Mesendoderm (in vitro differentiated cells): Measurements from ENCODE around the gene TWSG1.
"Not testable (repeated sequence)": the region's sequence is repeated elsewhere in the genome, so short reads cannot be mapped to it uniquely, and the experiment has no call there.

Experiments
- DNase-seq: peaks from one replicate; pipeline ENCODE4 v3.0.0; 2013
- H2AK5ac ChIP-seq: 2 replicates; pipeline ENCODE4 v1.6.1; 2013; ENCODE audit warnings: low read length, inconsistent platforms
- H2BK120ac ChIP-seq: 2 replicates; pipeline ENCODE4 v1.6.1; 2013; ENCODE audit warnings: low read depth, mild to moderate bottlenecking, low read length, moderate library complexity, mixed read lengths
- H2BK15ac ChIP-seq: replicated peaks from 2 replicates; pipeline ENCODE4 v1.6.1; 2013; ENCODE audit warnings: low read depth, mild to moderate bottlenecking, moderate library complexity
- H2BK5ac ChIP-seq: 2 replicates; pipeline ENCODE4 v1.6.1; 2013; ENCODE audit warnings: low read length, inconsistent platforms
- H3K18ac ChIP-seq: 2 replicates; pipeline ENCODE4 v1.6.1; 2013; ENCODE audit warnings: mild to moderate bottlenecking, low read length, mixed read lengths
- H3K23ac ChIP-seq: one replicate; pipeline ENCODE4 v1.6.1; 2013; ENCODE audit warnings: low read length
- H3K27ac ChIP-seq: 2 replicates; pipeline ENCODE4 v1.5.1; 2013; ENCODE audit warnings: low read depth, mild to moderate bottlenecking, inconsistent platforms, low read length, moderate library complexity
- H3K27me3 ChIP-seq: 2 replicates; pipeline ENCODE4 v1.6.1; 2013; ENCODE audit warnings: low read length, control low read depth, mild to moderate bottlenecking, inconsistent platforms; ENCODE audit not compliant: insufficient read depth, poor library complexity
- H3K36me3 ChIP-seq: 2 replicates; pipeline ENCODE4 v1.6.1; 2013; ENCODE audit warnings: low read length, inconsistent platforms; ENCODE audit not compliant: control insufficient read depth, insufficient read depth
- H3K4ac ChIP-seq: one replicate; pipeline ENCODE4 v1.6.1; 2013; ENCODE audit warnings: low read depth, mild to moderate bottlenecking, low read length, moderate library complexity
- H3K4me1 ChIP-seq: 2 replicates; pipeline ENCODE4 v1.6.1; 2013; ENCODE audit warnings: low read depth, low read length, inconsistent platforms; ENCODE audit not compliant: control insufficient read depth
- H3K4me2 ChIP-seq: 2 replicates; pipeline ENCODE4 v1.6.1; 2013; ENCODE audit warnings: low read length
- H3K4me3 ChIP-seq: 2 replicates; pipeline ENCODE4 v1.5.1; 2013; ENCODE audit warnings: mild to moderate bottlenecking, low read length
- H3K56ac ChIP-seq: one replicate; pipeline ENCODE4 v1.6.1; 2013; ENCODE audit warnings: low read length
- H3K79me1 ChIP-seq: 2 replicates; pipeline ENCODE4 v1.6.1; 2013; ENCODE audit warnings: low read length, inconsistent platforms
- H3K79me2 ChIP-seq: 2 replicates; pipeline ENCODE4 v1.6.1; 2013; ENCODE audit warnings: mild to moderate bottlenecking, low read length; ENCODE audit not compliant: control insufficient read depth, insufficient read depth
- H3K9ac ChIP-seq: 2 replicates; pipeline ENCODE4 v1.6.1; 2013; ENCODE audit warnings: low read length, inconsistent platforms
- H4K5ac ChIP-seq: one replicate; pipeline ENCODE4 v1.6.1; 2013; ENCODE audit warnings: low read length
- H4K8ac ChIP-seq: one replicate; pipeline ENCODE4 v1.6.1; 2013; ENCODE audit warnings: low read depth, mild to moderate bottlenecking, control low read depth, low read length, moderate library complexity
- WGBS: extraction: QIAGEN DNeasy Blood & Tissue Kit; methylation state at CpG from one replicate; pipeline ENCODE4 v1.1.7; 2013; ENCODE audit warnings: low lambda C conversion rate, missing lambda C conversion rate; ENCODE audit not compliant: insufficient coverage; ENCODE audit errors: extremely low coverage; 5-methylcytosine and 5-hydroxymethylcytosine counted together

Gene TWSG1

GRCh38 chr18:9422816-9423519, 88.4 kb downstream of the TWSG1 start:
- Histone ChIP-seq H3K27me3 (no peaks in the 10 kb centered on the region), H3K27ac (no peak overlapping the region), H3K18ac (no peak overlapping the region), H4K8ac (no peak overlapping the region), H3K79me1 (no peaks in the 10 kb centered on the region), H2BK15ac (no peak overlapping the region), H3K36me3 (no peaks in the 10 kb centered on the region), H3K4ac (no peak overlapping the region), H3K4me2 (no peak overlapping the region), H4K5ac (no peak overlapping the region), H3K4me3 (no peak overlapping the region), H3K56ac (no peak overlapping the region), H3K23ac (no peak overlapping the region), H3K4me1 (no peaks in the 10 kb centered on the region), H2BK5ac (no peak overlapping the region), H2BK120ac (no peak overlapping the region), H3K79me2 (no peaks in the 10 kb centered on the region), H3K9ac (no peak overlapping the region), H2AK5ac (no peak overlapping the region)
- DNase-seq: no peak
- WGBS: no CpG with 5 or more reads among the region's 6 CpGs

DNA sequence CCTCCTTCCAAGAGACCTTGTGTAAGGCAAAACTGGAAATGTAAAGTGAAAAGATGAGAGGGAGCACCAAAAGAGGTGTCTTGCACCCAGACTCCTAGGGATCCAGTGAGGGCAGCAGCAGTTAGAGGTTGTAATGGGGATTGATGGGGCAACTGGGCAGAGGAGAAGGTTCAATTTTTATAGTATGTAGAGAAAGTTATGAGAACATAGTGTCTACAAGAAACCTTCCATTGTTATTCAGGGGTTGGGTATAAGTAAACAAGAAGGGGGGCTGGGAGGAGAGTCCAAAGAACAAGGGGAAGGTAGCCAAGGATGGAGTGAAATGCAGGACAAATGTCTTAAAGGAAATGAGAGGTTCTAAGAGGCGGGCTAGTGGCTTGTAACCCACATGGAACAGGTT, 89.1 kb downstream of the TWSG1 start:
- H3K18ac ChIP-seq, H3K4me2 ChIP-seq, H3K23ac ChIP-seq, H2BK5ac ChIP-seq, H3K27ac ChIP-seq, DNase-seq, H2BK15ac ChIP-seq, H4K5ac ChIP-seq, H3K4me3 ChIP-seq, H3K56ac ChIP-seq, H3K36me3 ChIP-seq, H3K4me1 ChIP-seq, H3K79me2 ChIP-seq, H4K8ac ChIP-seq, H3K27me3 ChIP-seq, H3K4ac ChIP-seq, H3K9ac ChIP-seq, H2AK5ac ChIP-seq, H3K79me1 ChIP-seq, H2BK120ac ChIP-seq: not testable (repeated sequence)
- no CpG with 5 or more reads among the region's 1 CpG for WGBS

- H2BK5ac ChIP-seq, H3K27me3 ChIP-seq, H2AK5ac ChIP-seq, H4K8ac ChIP-seq, H3K79me1 ChIP-seq, H4K5ac ChIP-seq, H3K4me2 ChIP-seq, DNase-seq, H2BK120ac ChIP-seq, H3K27ac ChIP-seq, H3K79me2 ChIP-seq, H3K36me3 ChIP-seq, H3K4me3 ChIP-seq, H2BK15ac ChIP-seq, H3K4ac ChIP-seq, H3K4me1 ChIP-seq, H3K18ac ChIP-seq, H3K23ac ChIP-seq, H3K56ac ChIP-seq, H3K9ac ChIP-seq: not testable (repeated sequence)
- no CpG with 5 or more reads among the region's 5 CpGs for WGBS
Observed at GRCh38 chr18:9424235-9424634, 89.7 kb downstream of the TWSG1 start.

- no peaks in the 10 kb centered on the region for H3K27me3 ChIP-seq
- H3K36me3 ChIP-seq: no peaks in the 10 kb centered on the region
- no peak for DNase-seq
- H3K79me2 ChIP-seq: no peaks in the 10 kb centered on the region
- H3K23ac ChIP-seq: no peak overlapping the region
- H2BK120ac ChIP-seq: no peak overlapping the region
- H3K79me1 ChIP-seq: no peaks in the 10 kb centered on the region
- H3K4me1 ChIP-seq: no peaks in the 10 kb centered on the region
- WGBS: no CpG with 5 or more reads among the region's 7 CpGs
- H2BK5ac ChIP-seq: no peak overlapping the region
- H3K4ac ChIP-seq: no peak overlapping the region
- H3K56ac ChIP-seq: no peak overlapping the region
- H3K27ac ChIP-seq: no peak overlapping the region
- no peak overlapping the region for H4K5ac ChIP-seq
- H3K18ac ChIP-seq: no peak overlapping the region
- no peak overlapping the region for H3K9ac ChIP-seq
- no peak overlapping the region for H4K8ac ChIP-seq
- H2AK5ac ChIP-seq: no peak overlapping the region
- no peak overlapping the region for H2BK15ac ChIP-seq
- H3K4me3 ChIP-seq: no peak overlapping the region
- H3K4me2 ChIP-seq: no peak overlapping the region
Observed at GRCh38 chr18:9426753-9427152, 92.2 kb downstream of the TWSG1 start.

DNA sequence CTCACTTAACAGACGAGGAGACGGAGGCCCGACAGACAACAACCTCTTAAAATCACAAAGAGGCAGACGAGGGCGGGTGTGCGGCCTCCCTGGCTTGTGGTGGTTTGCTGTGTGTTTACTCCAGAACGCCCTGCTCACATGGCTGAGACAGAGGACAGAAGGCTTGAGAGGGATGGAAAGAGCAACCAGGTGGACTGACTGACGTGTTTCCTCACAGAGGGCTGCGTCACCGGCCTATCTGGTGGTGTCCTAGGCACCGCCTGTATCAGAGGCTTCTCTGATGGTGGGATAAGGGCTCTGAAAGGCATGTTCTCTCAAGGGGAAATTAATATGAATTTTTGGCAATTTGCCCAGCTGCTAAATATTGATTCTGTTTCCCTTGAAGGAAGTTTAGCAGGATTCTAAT, 93.7 kb downstream of the TWSG1 start:
- Histone ChIP-seq H3K56ac (no peak overlapping the region), H3K4ac (no peak overlapping the region), H3K4me3 (no peak overlapping the region), H3K79me2 (no peaks in the 10 kb centered on the region), H3K36me3 (no peaks in the 10 kb centered on the region), H3K27ac (no peak overlapping the region), H3K18ac (no peak overlapping the region), H3K79me1 (no peaks in the 10 kb centered on the region), H4K8ac (no peak overlapping the region), H3K4me2 (no peak overlapping the region), H3K23ac (no peak overlapping the region), H2BK15ac (no peak overlapping the region), H2AK5ac (no peak overlapping the region), H4K5ac (no peak overlapping the region), H3K4me1 (no peaks in the 10 kb centered on the region), H2BK120ac (no peak overlapping the region), H3K9ac (no peak overlapping the region), H3K27me3 (no peaks in the 10 kb centered on the region), H2BK5ac (no peak overlapping the region)
- no CpG with 5 or more reads among the region's 11 CpGs for WGBS
- DNase-seq: no peak
